ENCODE data around the gene FBXO47. TPM values are rescaled to one million over a fixed set of nuclear protein-coding genes. Genes with fewer than 3 reads are reported as not detected.
A peak's percentile ranks its signal among the peaks of the same experiment; 100 is the strongest.

Gene FBXO47
- polyA plus RNA-seq, 3 donors: not detected

- H3K36me3 Mint-ChIP-seq: peaks cover 34 to 55% of the 10 kb centered on the region in 2 donors
- 83% methylated on average over 9 of the region's 12 CpGs for whole genome bisulfite sequencing (ENCODE audit: insufficient coverage)
- peak overlapping the region; percentile 9 for H3K9ac ChIP-seq (ENCODE audit: insufficient read depth, low read length, poor library complexity, severe bottlenecking)
These were observed 69.4 kb downstream of the FBXO47 start for GRCh38 chr17:38897671-38898290.

GRCh38 chr17:38897176-38897575 lies 70.0 kb downstream of the FBXO47 start:
- Histone ChIP-seq H3K36me3 (replicated peaks in 1 of 2; ENCODE audit: control insufficient read depth in 1 of 2, insufficient read depth in 2 of 2, low read length in 2 of 2) (peaks cover 46 to 55% of the 10 kb centered on the region in 2 donors), H4K20me1 (ENCODE audit: insufficient read depth, low read length) (peaks cover 99% of the 10 kb centered on the region), H3K9ac (ENCODE audit: insufficient read depth, low read length, poor library complexity, severe bottlenecking) (peak overlapping the region; percentile 9), H3K9me3 (replicated peaks in 1 of 2; ENCODE audit: control insufficient read depth in 1 of 2, insufficient read depth in 1 of 2, low read length in 2 of 2) (no peaks in the 10 kb centered on the region), H3K27me3 (ENCODE audit: control insufficient read depth in 2 of 2, insufficient read depth in 2 of 2, low read length in 2 of 2) (no peaks in the 10 kb centered on the region), H3K79me2 (ENCODE audit: insufficient read depth, low read length) (peaks cover 69% of the 10 kb centered on the region), H3K4me1 (ENCODE audit: control insufficient read depth in 1 of 2, insufficient read depth in 2 of 2, low read length in 2 of 2) (peaks cover 56 to 71% of the 10 kb centered on the region in 2 donors), H3K4me2 (replicated peaks; ENCODE audit: extremely low read depth, low read length, poor library complexity, severe bottlenecking) (no peak overlapping the region), H3K27ac (ENCODE audit: low read depth in 1 of 2, low read length in 2 of 2) (peak overlapping the region; percentile 77 to 82), H3K4me3 (replicated peaks in 1 of 3; ENCODE audit: low read depth in 2 of 3, low read length in 3 of 3) (no peak overlapping the region), H2AFZ (ENCODE audit: insufficient read depth, low read depth, low read length, poor library complexity, severe bottlenecking) (no peak overlapping the region)
- peaks cover 0 to 1% (median 0%) of the 10 kb centered on the region in 3 donors for H3K27me3 Mint-ChIP-seq (ENCODE audit: low read depth in 3 of 3)
- WGBS (ENCODE audit: insufficient coverage): 92% methylated on average over 6 of the region's 6 CpGs
- no peaks in the 10 kb centered on the region for H3K9me3 Mint-ChIP-seq
- DNase-seq: no peak
- H3K27ac Mint-ChIP-seq: peak overlapping the region in 6 of 7 donors; percentile 30 to 95 (median 92)
- TF ChIP-seq CTCF (IDR thresholded peaks at IDR 0.05): no peak
- peaks cover 39 to 60% of the 10 kb centered on the region in 2 donors for H3K36me3 Mint-ChIP-seq
- peaks cover 63% of the 10 kb centered on the region for H3K4me1 Mint-ChIP-seq
- intact Hi-C loops (cut with micrococcal nuclease): no loop called here
- no peak overlapping the region for H3K4me3 Mint-ChIP-seq

More at GRCh38 chr17:38897671-38898290, 69.4 kb downstream of the FBXO47 start:
- Histone ChIP-seq H3K27me3 (ENCODE audit: control insufficient read depth in 2 of 2, insufficient read depth in 2 of 2, low read length in 2 of 2) (no peaks in the 10 kb centered on the region), H3K4me1 (ENCODE audit: control insufficient read depth in 1 of 2, insufficient read depth in 2 of 2, low read length in 2 of 2) (peaks cover 59 to 70% of the 10 kb centered on the region in 2 donors), H3K79me2 (ENCODE audit: insufficient read depth, low read length) (peaks cover 69% of the 10 kb centered on the region), H3K9me3 (replicated peaks in 1 of 2; ENCODE audit: control insufficient read depth in 1 of 2, insufficient read depth in 1 of 2, low read length in 2 of 2) (no peaks in the 10 kb centered on the region), H3K36me3 (replicated peaks in 1 of 2; ENCODE audit: control insufficient read depth in 1 of 2, insufficient read depth in 2 of 2, low read length in 2 of 2) (peaks cover 40 to 50% of the 10 kb centered on the region in 2 donors), H3K4me3 (replicated peaks in 1 of 3; ENCODE audit: low read depth in 2 of 3, low read length in 3 of 3) (no peak overlapping the region), H4K20me1 (ENCODE audit: insufficient read depth, low read length) (peaks cover 97% of the 10 kb centered on the region), H2AFZ (ENCODE audit: insufficient read depth, low read depth, low read length, poor library complexity, severe bottlenecking) (no peak overlapping the region), H3K4me2 (replicated peaks; ENCODE audit: extremely low read depth, low read length, poor library complexity, severe bottlenecking) (peak overlapping the region; percentile 72), H3K27ac (ENCODE audit: low read depth in 1 of 2, low read length in 2 of 2) (peak overlapping the region; percentile 77 to 82)
- Mint-ChIP-seq H3K9me3 (no peaks in the 10 kb centered on the region), H3K27ac (peak overlapping the region; percentile 85 to 97 (median 94)), H3K4me1 (peaks cover 67% of the 10 kb centered on the region), H3K4me3 (peak overlapping the region in 1 of 2 donors; percentile 65), H3K27me3 (ENCODE audit: low read depth in 3 of 3) (peaks cover 0 to 1% (median 0%) of the 10 kb centered on the region in 3 donors)
- intact Hi-C loops (cut with micrococcal nuclease): no loop called here
- DNase-seq: no peak
- no peak for TF ChIP-seq CTCF (IDR thresholded peaks at IDR 0.05)

All from CD14-positive monocyte (primary cell).